Testis (tissue), 3 donors: ENCODE data around the gene SUPT3H. TPM values are rescaled to one million over a fixed set of nuclear protein-coding genes. Genes with fewer than 3 reads are reported as not detected.

ENCODE experiments used
- DNase-seq: peaks from one replicate; pipeline ENCODE4 v3.0.0-alpha.2; 2019
- H3K27ac ChIP-seq, 2 donors: fragments of 200-600 bp; sonication (generic); one replicate each; pipeline ENCODE4 v1.5.1; 2019
- H3K27me3 ChIP-seq: fragments of 200-600 bp; sonication (generic); one replicate; pipeline ENCODE4 v1.5.1; 2019
- H3K36me3 ChIP-seq: fragments of 200-600 bp; sonication (generic); one replicate; pipeline ENCODE4 v1.5.1; 2017; ENCODE audit warnings: low read depth; ENCODE audit errors: missing control alignments
- H3K4me1 ChIP-seq: fragments of 200-600 bp; sonication (generic); one replicate; pipeline ENCODE4 v1.5.1; 2019
- H3K4me3 ChIP-seq, 2 donors: fragments of 200-600 bp; sonication (generic); one replicate each; pipeline ENCODE4 v1.5.1; 2017 to 2019
- H3K9me3 ChIP-seq: fragments of 200-600 bp; sonication (generic); one replicate; pipeline ENCODE4 v1.5.1; 2017
- CTCF ChIP-seq, 3 experiments: fragments of 450-650 bp in 2 of 3; fragments of 200-600 bp in 1 of 3; sonication (generic) in 1 of 3; IDR thresholded peaks; one replicate each; pipeline ENCODE4 v1.5.1; 2016 to 2019; ENCODE audit warnings: antibody characterized with exemption in 3 of 3, mild to moderate bottlenecking in 2 of 3, moderate library complexity in 1 of 3
- POLR2A ChIP-seq: fragments of 450-650 bp; IDR thresholded peaks from one replicate; pipeline ENCODE4 v1.6.1; 2017; ENCODE audit warnings: antibody characterized with exemption, mild to moderate bottlenecking, moderate library complexity
- WGBS, 2 donors: methylation state at CpG; one replicate each; pipeline ENCODE4 v1.1.5; 2018; 5-methylcytosine and 5-hydroxymethylcytosine counted together
- intact Hi-C: fragments of 100-400 bp; cut with DNase I; formaldehyde crosslinking; loops from one replicate; pipeline ENCODE4 v1.15.1; 2023; ENCODE audit warnings: low total_unique reads
- polyA plus RNA-seq: library from polyadenylated mRNA; stranded (reverse); fragments of 350-450 nt; fragmentation: Illumina TruSeq; extraction: RNeasy Lipid Tissue Mini Kit (QIAGEN cat#74804); gene quantifications from one replicate; pipeline ENCODE4 v1.2.3, GENCODE V29; 2014; ENCODE audit warnings: low read depth, low replicate concordance; ENCODE audit not compliant: insufficient read depth
- total RNA-seq, 2 donors: library from RNA; depleted of rRNA; stranded (reverse); fragments of >200 nt; gene quantifications; one replicate each; pipeline ENCODE4 v1.2.3, GENCODE V29; 2016

Gene SUPT3H
- total and polyA plus RNA-seq, 3 donors from 2014 or later: 29.4 to 35.9 (median 30.8) TPM

- Histone ChIP-seq H3K4me3 (no peak overlapping the region), H3K36me3 (no peaks in the 10 kb centered on the region)
Measured at GRCh38 chr6:44828780-44829179, 549.0 kb downstream of the SUPT3H start.

GRCh38 chr6:44826025-44826676, 551.6 kb downstream of the SUPT3H start:
- intact Hi-C loops: no loop called here
- TF ChIP-seq POLR2A (no peak), CTCF (IDR thresholded peaks at IDR 0.05) (no peak)

More at GRCh38 chr6:44828780-44829179, 549.0 kb downstream of the SUPT3H start:
- Histone ChIP-seq H3K27ac (no peak overlapping the region), H3K27me3 (no peaks in the 10 kb centered on the region), H3K9me3 (no peaks in the 10 kb centered on the region), H3K4me1 (no peaks in the 10 kb centered on the region)
- intact Hi-C loops: no loop called here
- no peak for DNase-seq
- 83 to 94% methylated on average over 2 of the region's 2 CpGs for WGBS, 2 donors
- TF ChIP-seq CTCF (IDR thresholded peaks at IDR 0.05) (no peak), POLR2A (no peak)

GRCh38 chr6:44825273-44825672, 552.5 kb downstream of the SUPT3H start:
- WGBS, 2 donors: 80 to 83% methylated on average over 2 of the region's 2 CpGs
- TF ChIP-seq CTCF (IDR thresholded peaks at IDR 0.05) (no peak), POLR2A (no peak)
- no peak for DNase-seq
- intact Hi-C loops: no loop called here
- Histone ChIP-seq H3K4me1 (no peaks in the 10 kb centered on the region), H3K27ac (no peak overlapping the region), H3K9me3 (no peaks in the 10 kb centered on the region), H3K4me3 (no peak overlapping the region), H3K27me3 (no peaks in the 10 kb centered on the region), H3K36me3 (no peaks in the 10 kb centered on the region)

More at GRCh38 chr6:44826025-44826676, 551.6 kb downstream of the SUPT3H start:
- no peaks in the 10 kb centered on the region for H3K27me3 ChIP-seq
- no peak overlapping the region for H3K27ac ChIP-seq
- H3K4me3 ChIP-seq: no peak overlapping the region
- DNase-seq: no peak
- WGBS, 2 donors: 91% methylated on average over 6 of the region's 6 CpGs
- no peaks in the 10 kb centered on the region for H3K36me3 ChIP-seq
- H3K4me1 ChIP-seq: no peaks in the 10 kb centered on the region
- H3K9me3 ChIP-seq: no peaks in the 10 kb centered on the region

GRCh38 chr6:44824567-44824966, 553.2 kb downstream of the SUPT3H start:
- H3K9me3 ChIP-seq: no peaks in the 10 kb centered on the region
- H3K4me3 ChIP-seq: no peak overlapping the region
- no peak overlapping the region for H3K27ac ChIP-seq
- DNase-seq: no peak
- no peaks in the 10 kb centered on the region for H3K27me3 ChIP-seq
- H3K4me1 ChIP-seq: no peaks in the 10 kb centered on the region
- TF ChIP-seq POLR2A (no peak), CTCF (IDR thresholded peaks at IDR 0.05) (no peak)
- H3K36me3 ChIP-seq: no peaks in the 10 kb centered on the region
- intact Hi-C loops: no loop called here

GRCh38 chr6:44820759-44821158, 557.0 kb downstream of the SUPT3H start:
- DNase-seq: no peak
- H3K4me3 ChIP-seq: no peak overlapping the region
- no peaks in the 10 kb centered on the region for H3K36me3 ChIP-seq
- intact Hi-C loops: no loop called here
- no peak for TF ChIP-seq CTCF (IDR thresholded peaks at IDR 0.05)
- no peak for TF ChIP-seq POLR2A
- 94 to 97% methylated on average over 3 of the region's 3 CpGs for WGBS, 2 donors
- H3K27me3 ChIP-seq: no peaks in the 10 kb centered on the region
- H3K4me1 ChIP-seq: no peaks in the 10 kb centered on the region
- no peaks in the 10 kb centered on the region for H3K9me3 ChIP-seq
- no peak overlapping the region for H3K27ac ChIP-seq
